Measurements from ENCODE around the gene SEPTIN8. TPM values are rescaled to one million over a fixed set of nuclear protein-coding genes. Genes with fewer than 3 reads are reported as not detected.

Gene SEPTIN8
- total and polyA plus RNA-seq, 2 of the 13 experiments (the other 11 are each of a cell fraction or from before 2014, with no cell fraction given) = 41.4 to 49.9 TPM

DNA sequence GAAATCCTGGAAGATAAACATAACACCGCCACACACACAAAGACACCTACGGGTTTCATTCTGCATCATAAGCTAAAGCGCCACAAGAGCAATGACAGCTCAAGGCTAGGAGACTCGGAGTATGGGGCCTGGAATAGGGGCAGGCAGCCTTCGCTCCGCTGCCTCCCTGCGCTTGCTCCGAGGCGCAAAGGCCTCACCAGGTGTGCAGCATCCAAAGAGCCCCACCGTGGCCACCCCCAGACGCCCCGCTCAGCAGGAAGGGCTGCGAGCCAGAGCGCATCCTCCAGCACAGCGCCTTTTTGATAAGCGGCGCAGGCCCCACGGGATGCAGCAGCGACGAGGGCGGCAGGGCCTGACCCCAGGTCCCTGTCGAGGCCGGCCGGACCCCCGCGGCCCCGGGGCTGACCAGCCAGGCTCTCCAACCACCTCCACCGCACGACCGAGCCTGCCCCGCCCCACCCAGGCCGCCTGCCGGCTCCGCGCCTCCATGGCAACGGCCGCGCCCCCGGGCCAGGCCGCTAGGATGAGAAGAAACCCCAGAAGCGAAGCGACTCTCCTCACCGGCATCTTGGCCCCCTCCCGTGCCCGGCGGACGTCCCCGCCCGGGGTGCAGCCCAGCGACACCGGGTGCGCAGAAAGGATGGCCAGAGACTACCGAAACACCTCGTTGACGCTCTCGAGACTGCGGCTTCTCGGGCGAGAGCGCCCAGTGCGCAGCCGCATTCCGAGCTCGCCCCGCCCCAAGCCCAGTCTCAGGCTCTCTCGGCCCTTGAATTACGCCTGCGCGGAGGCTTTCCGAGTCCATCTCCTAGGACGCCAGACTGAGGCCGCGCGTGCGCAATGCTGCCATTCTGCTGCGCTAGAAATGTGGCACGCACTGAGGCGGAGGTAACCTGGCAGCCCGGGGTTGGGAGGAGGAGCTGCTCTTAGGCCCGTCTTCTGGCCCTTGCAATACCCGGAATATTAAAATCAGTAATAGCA is 39.9 kb downstream of the SEPTIN8 start, which contains the start of gene KIF3A (continued):
- TF ChIP-seq, protein P1, sequence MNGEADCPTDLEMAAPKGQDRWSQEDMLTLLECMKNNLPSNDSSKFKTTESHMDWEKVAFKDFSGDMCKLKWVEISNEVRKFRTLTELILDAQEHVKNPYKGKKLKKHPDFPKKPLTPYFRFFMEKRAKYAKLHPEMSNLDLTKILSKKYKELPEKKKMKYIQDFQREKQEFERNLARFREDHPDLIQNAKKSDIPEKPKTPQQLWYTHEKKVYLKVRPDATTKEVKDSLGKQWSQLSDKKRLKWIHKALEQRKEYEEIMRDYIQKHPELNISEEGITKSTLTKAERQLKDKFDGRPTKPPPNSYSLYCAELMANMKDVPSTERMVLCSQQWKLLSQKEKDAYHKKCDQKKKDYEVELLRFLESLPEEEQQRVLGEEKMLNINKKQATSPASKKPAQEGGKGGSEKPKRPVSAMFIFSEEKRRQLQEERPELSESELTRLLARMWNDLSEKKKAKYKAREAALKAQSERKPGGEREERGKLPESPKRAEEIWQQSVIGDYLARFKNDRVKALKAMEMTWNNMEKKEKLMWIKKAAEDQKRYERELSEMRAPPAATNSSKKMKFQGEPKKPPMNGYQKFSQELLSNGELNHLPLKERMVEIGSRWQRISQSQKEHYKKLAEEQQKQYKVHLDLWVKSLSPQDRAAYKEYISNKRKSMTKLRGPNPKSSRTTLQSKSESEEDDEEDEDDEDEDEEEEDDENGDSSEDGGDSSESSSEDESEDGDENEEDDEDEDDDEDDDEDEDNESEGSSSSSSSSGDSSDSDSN (CRISPR knock-in tag; IDR thresholded peaks at IDR 0.05) = no peak; the same call in 1 of the 2 replicates
- TF ChIP-seq, protein P2, sequence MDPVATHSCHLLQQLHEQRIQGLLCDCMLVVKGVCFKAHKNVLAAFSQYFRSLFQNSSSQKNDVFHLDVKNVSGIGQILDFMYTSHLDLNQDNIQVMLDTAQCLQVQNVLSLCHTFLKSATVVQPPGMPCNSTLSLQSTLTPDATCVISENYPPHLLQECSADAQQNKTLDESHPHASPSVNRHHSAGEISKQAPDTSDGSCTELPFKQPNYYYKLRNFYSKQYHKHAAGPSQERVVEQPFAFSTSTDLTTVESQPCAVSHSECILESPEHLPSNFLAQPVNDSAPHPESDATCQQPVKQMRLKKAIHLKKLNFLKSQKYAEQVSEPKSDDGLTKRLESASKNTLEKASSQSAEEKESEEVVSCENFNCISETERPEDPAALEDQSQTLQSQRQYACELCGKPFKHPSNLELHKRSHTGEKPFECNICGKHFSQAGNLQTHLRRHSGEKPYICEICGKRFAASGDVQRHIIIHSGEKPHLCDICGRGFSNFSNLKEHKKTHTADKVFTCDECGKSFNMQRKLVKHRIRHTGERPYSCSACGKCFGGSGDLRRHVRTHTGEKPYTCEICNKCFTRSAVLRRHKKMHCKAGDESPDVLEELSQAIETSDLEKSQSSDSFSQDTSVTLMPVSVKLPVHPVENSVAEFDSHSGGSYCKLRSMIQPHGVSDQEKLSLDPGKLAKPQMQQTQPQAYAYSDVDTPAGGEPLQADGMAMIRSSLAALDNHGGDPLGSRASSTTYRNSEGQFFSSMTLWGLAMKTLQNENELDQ (CRISPR knock-in tag; IDR thresholded peaks at IDR 0.05; ENCODE audit: borderline replicate concordance) = no peak
- TF ChIP-seq, protein P3, sequence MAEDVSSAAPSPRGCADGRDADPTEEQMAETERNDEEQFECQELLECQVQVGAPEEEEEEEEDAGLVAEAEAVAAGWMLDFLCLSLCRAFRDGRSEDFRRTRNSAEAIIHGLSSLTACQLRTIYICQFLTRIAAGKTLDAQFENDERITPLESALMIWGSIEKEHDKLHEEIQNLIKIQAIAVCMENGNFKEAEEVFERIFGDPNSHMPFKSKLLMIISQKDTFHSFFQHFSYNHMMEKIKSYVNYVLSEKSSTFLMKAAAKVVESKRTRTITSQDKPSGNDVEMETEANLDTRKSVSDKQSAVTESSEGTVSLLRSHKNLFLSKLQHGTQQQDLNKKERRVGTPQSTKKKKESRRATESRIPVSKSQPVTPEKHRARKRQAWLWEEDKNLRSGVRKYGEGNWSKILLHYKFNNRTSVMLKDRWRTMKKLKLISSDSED (CRISPR knock-in tag; IDR thresholded peaks at IDR 0.05) = no peak
- TF ChIP-seq NCOA1 (CRISPR knock-in tag; IDR thresholded peaks at IDR 0.05) (no peak), IRX3 (CRISPR knock-in tag; IDR thresholded peaks at IDR 0.05; ENCODE audit: borderline replicate concordance, low read depth) (no peak), ZBTB7B (CRISPR knock-in tag; IDR thresholded peaks at IDR 0.05) (0 out of 2 replicates have a peak, but pooled peaks have one; percentile 33), RNF2 (conservative IDR thresholded peaks at IDR 0.05; ENCODE audit: low read depth) (no peak), ZNF850 (CRISPR knock-in tag; conservative IDR thresholded peaks at IDR 0.05) (no peak)
- TF ChIP-seq, protein P4, sequence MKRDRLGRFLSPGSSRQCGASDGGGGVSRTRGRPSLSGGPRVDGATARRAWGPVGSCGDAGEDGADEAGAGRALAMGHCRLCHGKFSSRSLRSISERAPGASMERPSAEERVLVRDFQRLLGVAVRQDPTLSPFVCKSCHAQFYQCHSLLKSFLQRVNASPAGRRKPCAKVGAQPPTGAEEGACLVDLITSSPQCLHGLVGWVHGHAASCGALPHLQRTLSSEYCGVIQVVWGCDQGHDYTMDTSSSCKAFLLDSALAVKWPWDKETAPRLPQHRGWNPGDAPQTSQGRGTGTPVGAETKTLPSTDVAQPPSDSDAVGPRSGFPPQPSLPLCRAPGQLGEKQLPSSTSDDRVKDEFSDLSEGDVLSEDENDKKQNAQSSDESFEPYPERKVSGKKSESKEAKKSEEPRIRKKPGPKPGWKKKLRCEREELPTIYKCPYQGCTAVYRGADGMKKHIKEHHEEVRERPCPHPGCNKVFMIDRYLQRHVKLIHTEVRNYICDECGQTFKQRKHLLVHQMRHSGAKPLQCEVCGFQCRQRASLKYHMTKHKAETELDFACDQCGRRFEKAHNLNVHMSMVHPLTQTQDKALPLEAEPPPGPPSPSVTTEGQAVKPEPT (CRISPR knock-in tag; IDR thresholded peaks at IDR 0.05; ENCODE audit: low read depth) = no peak; the same call in 1 of the 2 replicates
- TF ChIP-seq, protein P5, sequence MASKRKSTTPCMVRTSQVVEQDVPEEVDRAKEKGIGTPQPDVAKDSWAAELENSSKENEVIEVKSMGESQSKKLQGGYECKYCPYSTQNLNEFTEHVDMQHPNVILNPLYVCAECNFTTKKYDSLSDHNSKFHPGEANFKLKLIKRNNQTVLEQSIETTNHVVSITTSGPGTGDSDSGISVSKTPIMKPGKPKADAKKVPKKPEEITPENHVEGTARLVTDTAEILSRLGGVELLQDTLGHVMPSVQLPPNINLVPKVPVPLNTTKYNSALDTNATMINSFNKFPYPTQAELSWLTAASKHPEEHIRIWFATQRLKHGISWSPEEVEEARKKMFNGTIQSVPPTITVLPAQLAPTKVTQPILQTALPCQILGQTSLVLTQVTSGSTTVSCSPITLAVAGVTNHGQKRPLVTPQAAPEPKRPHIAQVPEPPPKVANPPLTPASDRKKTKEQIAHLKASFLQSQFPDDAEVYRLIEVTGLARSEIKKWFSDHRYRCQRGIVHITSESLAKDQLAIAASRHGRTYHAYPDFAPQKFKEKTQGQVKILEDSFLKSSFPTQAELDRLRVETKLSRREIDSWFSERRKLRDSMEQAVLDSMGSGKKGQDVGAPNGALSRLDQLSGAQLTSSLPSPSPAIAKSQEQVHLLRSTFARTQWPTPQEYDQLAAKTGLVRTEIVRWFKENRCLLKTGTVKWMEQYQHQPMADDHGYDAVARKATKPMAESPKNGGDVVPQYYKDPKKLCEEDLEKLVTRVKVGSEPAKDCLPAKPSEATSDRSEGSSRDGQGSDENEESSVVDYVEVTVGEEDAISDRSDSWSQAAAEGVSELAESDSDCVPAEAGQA (IDR thresholded peaks at IDR 0.05; ENCODE audit: low read depth) = 0 out of 2 replicates have a peak, but pooled peaks have one; percentile 9
- TF ChIP-seq, protein P5 (CRISPR knock-in tag; IDR thresholded peaks at IDR 0.05; ENCODE audit: borderline replicate concordance) = no peak
- TF ChIP-seq, protein P6, sequence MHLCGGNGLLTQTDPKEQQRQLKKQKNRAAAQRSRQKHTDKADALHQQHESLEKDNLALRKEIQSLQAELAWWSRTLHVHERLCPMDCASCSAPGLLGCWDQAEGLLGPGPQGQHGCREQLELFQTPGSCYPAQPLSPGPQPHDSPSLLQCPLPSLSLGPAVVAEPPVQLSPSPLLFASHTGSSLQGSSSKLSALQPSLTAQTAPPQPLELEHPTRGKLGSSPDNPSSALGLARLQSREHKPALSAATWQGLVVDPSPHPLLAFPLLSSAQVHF (CRISPR knock-in tag; IDR thresholded peaks at IDR 0.05) = no peak

Data from HepG2 (cell line).